ENCODE measurements around the gene CDH2. TPM values are rescaled to one million over a fixed set of nuclear protein-coding genes. Genes with fewer than 3 reads are reported as not detected.

Gene CDH2
- total and polyA plus RNA-seq, 4 donors = 14.2 to 49.5 (median 26.4) TPM

DNA sequence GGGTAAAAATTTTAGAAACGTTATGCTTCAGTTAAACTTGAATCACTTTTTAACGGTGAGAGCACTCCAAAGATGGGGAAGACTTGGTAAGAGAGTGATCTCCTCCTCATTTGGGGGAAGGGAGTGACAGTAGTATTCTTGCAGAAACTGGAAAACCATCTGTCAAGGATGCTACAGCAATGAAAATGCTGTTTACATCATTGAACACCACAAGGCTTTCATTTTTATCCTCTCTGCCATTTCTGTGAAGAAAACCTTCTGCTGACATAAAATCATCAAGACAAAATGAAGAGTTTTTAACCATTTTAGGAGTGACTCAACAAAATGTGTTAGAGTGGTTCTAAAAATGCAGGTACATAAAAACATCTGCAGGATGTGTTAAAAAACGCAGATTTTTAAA, 38.1 kb downstream of the CDH2 start:
- no peak overlapping the region for H3K9ac ChIP-seq (ENCODE audit: low read depth in 1 of 2, low read length in 2 of 2)
- no peaks in the 10 kb centered on the region for H3K4me1 ChIP-seq (ENCODE audit: control insufficient read depth in 4 of 4, insufficient read depth in 4 of 4, low read length in 3 of 4)
- H3K4me3 ChIP-seq (ENCODE audit: low read depth in 1 of 3, low read length in 3 of 3) = no peak overlapping the region
- 94% methylated on average over 3 of the region's 3 CpGs for WGBS
- TF ChIP-seq ATF3 (IDR thresholded peaks at IDR 0.05) (no peak), GABPA (IDR thresholded peaks at IDR 0.05 in 1 of 2, conservative IDR thresholded peaks at IDR 0.05 in 1 of 2) (no peak), NR2F2 (IDR thresholded peaks at IDR 0.05) (no peak)
- no peaks in the 10 kb centered on the region for H3K27me3 ChIP-seq (ENCODE audit: control insufficient read depth in 4 of 4, insufficient read depth in 4 of 4, low read length in 3 of 4)
- H3K27ac ChIP-seq (ENCODE audit: low read depth in 1 of 2, low read length in 2 of 2) = no peak overlapping the region
- H3K36me3 ChIP-seq (ENCODE audit: control insufficient read depth in 4 of 4, insufficient read depth in 3 of 4, low read depth in 1 of 4, low read length in 3 of 4) = peaks cover 0 to 1% (median 0%) of the 10 kb centered on the region in 4 donors
- no peaks in the 10 kb centered on the region for H3K9me3 ChIP-seq (ENCODE audit: control insufficient read depth in 4 of 4, low read length in 3 of 4)
- no peak for DNase-seq (ENCODE audit: low spot score)

DNA sequence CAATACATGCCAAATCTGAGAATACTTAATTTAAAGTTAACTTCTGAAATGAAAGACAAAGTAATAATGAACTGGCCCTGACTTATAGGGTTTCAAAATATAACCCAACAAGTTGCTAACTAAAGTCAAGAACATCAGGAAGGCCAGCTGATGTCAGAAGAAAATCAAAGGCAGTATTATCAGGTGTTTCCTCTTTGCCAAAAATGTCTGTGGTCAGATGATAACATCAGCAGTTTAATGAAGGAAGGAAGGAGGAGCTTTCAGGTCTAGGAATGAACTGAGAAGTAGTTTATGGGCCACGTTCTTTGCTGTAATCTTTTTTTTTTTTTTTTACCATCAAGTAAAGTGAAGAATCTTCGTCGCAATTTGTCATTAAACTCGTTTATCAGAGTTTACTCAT, 40.9 kb downstream of the CDH2 start:
- Histone ChIP-seq H3K4me1 (ENCODE audit: control insufficient read depth in 4 of 4, insufficient read depth in 4 of 4, low read length in 3 of 4) (peaks cover 0 to 9% (median 3%) of the 10 kb centered on the region in 4 donors), H3K9ac (ENCODE audit: low read depth in 1 of 2, low read length in 2 of 2) (no peak overlapping the region), H3K9me3 (ENCODE audit: control insufficient read depth in 4 of 4, low read length in 3 of 4) (no peaks in the 10 kb centered on the region), H3K36me3 (ENCODE audit: control insufficient read depth in 4 of 4, insufficient read depth in 3 of 4, low read depth in 1 of 4, low read length in 3 of 4) (peaks cover 0 to 1% (median 0%) of the 10 kb centered on the region in 4 donors), H3K4me3 (ENCODE audit: low read depth in 1 of 3, low read length in 3 of 3) (no peak overlapping the region), H3K27ac (ENCODE audit: low read depth in 1 of 2, low read length in 2 of 2) (no peak overlapping the region), H3K27me3 (ENCODE audit: control insufficient read depth in 4 of 4, insufficient read depth in 4 of 4, low read length in 3 of 4) (no peaks in the 10 kb centered on the region)
- DNase-seq (ENCODE audit: low spot score) = no peak
- WGBS = 45% methylated on average over 4 of the region's 4 CpGs
- TF ChIP-seq, protein P1, sequence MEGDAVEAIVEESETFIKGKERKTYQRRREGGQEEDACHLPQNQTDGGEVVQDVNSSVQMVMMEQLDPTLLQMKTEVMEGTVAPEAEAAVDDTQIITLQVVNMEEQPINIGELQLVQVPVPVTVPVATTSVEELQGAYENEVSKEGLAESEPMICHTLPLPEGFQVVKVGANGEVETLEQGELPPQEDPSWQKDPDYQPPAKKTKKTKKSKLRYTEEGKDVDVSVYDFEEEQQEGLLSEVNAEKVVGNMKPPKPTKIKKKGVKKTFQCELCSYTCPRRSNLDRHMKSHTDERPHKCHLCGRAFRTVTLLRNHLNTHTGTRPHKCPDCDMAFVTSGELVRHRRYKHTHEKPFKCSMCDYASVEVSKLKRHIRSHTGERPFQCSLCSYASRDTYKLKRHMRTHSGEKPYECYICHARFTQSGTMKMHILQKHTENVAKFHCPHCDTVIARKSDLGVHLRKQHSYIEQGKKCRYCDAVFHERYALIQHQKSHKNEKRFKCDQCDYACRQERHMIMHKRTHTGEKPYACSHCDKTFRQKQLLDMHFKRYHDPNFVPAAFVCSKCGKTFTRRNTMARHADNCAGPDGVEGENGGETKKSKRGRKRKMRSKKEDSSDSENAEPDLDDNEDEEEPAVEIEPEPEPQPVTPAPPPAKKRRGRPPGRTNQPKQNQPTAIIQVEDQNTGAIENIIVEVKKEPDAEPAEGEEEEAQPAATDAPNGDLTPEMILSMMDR (IDR thresholded peaks at IDR 0.05; ENCODE audit: low read depth, low read length, missing input control) = no peak
- TF ChIP-seq RXRA (IDR thresholded peaks at IDR 0.05) (no peak), FOXA2 (IDR thresholded peaks at IDR 0.05) (no peak), HNF4A (conservative IDR thresholded peaks at IDR 0.05) (no peak), RAD21 (IDR thresholded peaks at IDR 0.05) (no peak), REST (IDR thresholded peaks at IDR 0.05) (no peak), HNF4G (IDR thresholded peaks at IDR 0.05) (no peak), ATF3 (IDR thresholded peaks at IDR 0.05) (no peak), NR2F2 (IDR thresholded peaks at IDR 0.05) (no peak), FOXA1 (IDR thresholded peaks at IDR 0.05) (no peak), JUND (IDR thresholded peaks at IDR 0.05) (no peak), EGR1 (IDR thresholded peaks at IDR 0.05; ENCODE audit: low read depth in 2 of 2) (no peak), TAF1 (conservative IDR thresholded peaks at IDR 0.05) (no peak), GABPA (IDR thresholded peaks at IDR 0.05 in 1 of 2, conservative IDR thresholded peaks at IDR 0.05 in 1 of 2) (no peak), YY1 (IDR thresholded peaks at IDR 0.05) (no peak), SP1 (IDR thresholded peaks at IDR 0.05) (no peak)
- TF ChIP-seq, protein P2, sequence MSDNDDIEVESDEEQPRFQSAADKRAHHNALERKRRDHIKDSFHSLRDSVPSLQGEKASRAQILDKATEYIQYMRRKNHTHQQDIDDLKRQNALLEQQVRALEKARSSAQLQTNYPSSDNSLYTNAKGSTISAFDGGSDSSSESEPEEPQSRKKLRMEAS (IDR thresholded peaks at IDR 0.05) = no peak
- TF ChIP-seq, protein P3, sequence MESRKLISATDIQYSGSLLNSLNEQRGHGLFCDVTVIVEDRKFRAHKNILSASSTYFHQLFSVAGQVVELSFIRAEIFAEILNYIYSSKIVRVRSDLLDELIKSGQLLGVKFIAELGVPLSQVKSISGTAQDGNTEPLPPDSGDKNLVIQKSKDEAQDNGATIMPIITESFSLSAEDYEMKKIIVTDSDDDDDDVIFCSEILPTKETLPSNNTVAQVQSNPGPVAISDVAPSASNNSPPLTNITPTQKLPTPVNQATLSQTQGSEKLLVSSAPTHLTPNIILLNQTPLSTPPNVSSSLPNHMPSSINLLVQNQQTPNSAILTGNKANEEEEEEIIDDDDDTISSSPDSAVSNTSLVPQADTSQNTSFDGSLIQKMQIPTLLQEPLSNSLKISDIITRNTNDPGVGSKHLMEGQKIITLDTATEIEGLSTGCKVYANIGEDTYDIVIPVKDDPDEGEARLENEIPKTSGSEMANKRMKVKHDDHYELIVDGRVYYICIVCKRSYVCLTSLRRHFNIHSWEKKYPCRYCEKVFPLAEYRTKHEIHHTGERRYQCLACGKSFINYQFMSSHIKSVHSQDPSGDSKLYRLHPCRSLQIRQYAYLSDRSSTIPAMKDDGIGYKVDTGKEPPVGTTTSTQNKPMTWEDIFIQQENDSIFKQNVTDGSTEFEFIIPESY (IDR thresholded peaks at IDR 0.05) = no peak
